Stimulated activated CD8-positive, alpha-beta memory T cell treated with anti-CD3 and anti-CD28 coated beads, Interleukin-12 subunit alpha, Interleukin-12 subunit beta, amount 100 ng/mL, for 1 hour (primary cell): Measurements from ENCODE around the gene GAPVD1.

ENCODE experiments used
- DNase-seq: peaks from one replicate; pipeline ENCODE4 v3.0.0-alpha.2; 2020; ENCODE audit warnings: low read depth

Gene GAPVD1

GRCh38 chr9:125405938-125406809 lies 144.5 kb downstream of the GAPVD1 start:
- DNase-seq, result no peak

GRCh38 chr9:125406810-125407087 lies 145.1 kb downstream of the GAPVD1 start:
- no peak for DNase-seq

GRCh38 chr9:125407432-125407973 lies 145.9 kb downstream of the GAPVD1 start:
- DNase-seq, result no peak

GRCh38 chr9:125407974-125408900 lies 146.6 kb downstream of the GAPVD1 start:
- DNase-seq, result peak; percentile 62

GRCh38 chr9:125409217-125409636 lies 147.6 kb downstream of the GAPVD1 start:
- no peak for DNase-seq

GRCh38 chr9:125409637-125410521 lies 148.3 kb downstream of the GAPVD1 start:
- no peak for DNase-seq

GRCh38 chr9:125410522-125410894 lies 148.9 kb downstream of the GAPVD1 start:
- DNase-seq, result no peak

- no peak for DNase-seq
Measured at GRCh38 chr9:125411171-125411756, 149.6 kb downstream of the GAPVD1 start.

GRCh38 chr9:125412166-125412565 lies 150.5 kb downstream of the GAPVD1 start:
- DNase-seq, result no peak

- no peak for DNase-seq
Measured at GRCh38 chr9:125413579-125413978, 152.0 kb downstream of the GAPVD1 start.

- DNase-seq, result no peak
Measured at GRCh38 chr9:125415583-125416460, 154.2 kb downstream of the GAPVD1 start.

GRCh38 chr9:125416517-125416916 lies 154.9 kb downstream of the GAPVD1 start:
- no peak for DNase-seq
